Spleen (tissue), 7 donors: ENCODE data around the gene NBAS.

Experiments used
- POLR2A ChIP-seq, 3 donors: fragments of 450-650 bp; IDR thresholded peaks; one replicate each; pipeline ENCODE4 v1.5.1; 2017; ENCODE audit warnings: antibody characterized with exemption in 3 of 3, mild to moderate bottlenecking in 1 of 3
- TF ChIP-seq, protein P1 (sequence below), 11 experiments: fragments of 200-600 bp in 7 of 11; fragments of 450-650 bp in 4 of 11; sonication (generic) in 4 of 11; IDR thresholded peaks in 8 of 11; conservative IDR thresholded peaks in 3 of 11; 1 replicate in 7 of 11; 2 replicates in 4 of 11; pipeline versions ENCODE4 v1.4.0 to v1.8.0; 2016 to 2021; ENCODE audit warnings: antibody characterized with exemption in 11 of 11, inconsistent platforms in 4 of 11, mild to moderate bottlenecking in 1 of 11
- donor health status: DM: no; HTN: no; CAD: no; lungs with moderate emphysema.
- donor health status: DM: no; HTN: no; CAD: no.
- donor health status: DM: no; HTN: no; CAD: no.

DNA sequence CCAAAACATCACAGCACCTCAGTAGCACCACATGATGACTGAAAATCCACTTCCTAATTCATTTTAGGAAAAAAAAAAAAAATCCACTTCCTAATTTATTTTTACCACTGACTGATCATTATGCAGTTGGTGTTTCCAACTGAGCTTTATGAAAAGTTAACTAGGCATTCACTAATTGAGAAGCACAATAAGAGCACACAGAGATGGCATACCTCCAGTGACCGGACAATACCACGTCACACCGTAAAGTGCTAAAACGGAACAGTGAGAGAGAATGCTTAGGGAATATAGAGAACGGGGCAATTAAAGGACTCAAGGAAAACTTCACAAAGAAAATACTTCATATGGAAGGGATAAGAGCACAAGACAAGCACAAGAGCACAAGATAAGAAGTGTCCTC is 212.5 kb downstream of the NBAS start:
- no peak for TF ChIP-seq POLR2A (IDR thresholded peaks at IDR 0.05)
- TF ChIP-seq, protein P1, sequence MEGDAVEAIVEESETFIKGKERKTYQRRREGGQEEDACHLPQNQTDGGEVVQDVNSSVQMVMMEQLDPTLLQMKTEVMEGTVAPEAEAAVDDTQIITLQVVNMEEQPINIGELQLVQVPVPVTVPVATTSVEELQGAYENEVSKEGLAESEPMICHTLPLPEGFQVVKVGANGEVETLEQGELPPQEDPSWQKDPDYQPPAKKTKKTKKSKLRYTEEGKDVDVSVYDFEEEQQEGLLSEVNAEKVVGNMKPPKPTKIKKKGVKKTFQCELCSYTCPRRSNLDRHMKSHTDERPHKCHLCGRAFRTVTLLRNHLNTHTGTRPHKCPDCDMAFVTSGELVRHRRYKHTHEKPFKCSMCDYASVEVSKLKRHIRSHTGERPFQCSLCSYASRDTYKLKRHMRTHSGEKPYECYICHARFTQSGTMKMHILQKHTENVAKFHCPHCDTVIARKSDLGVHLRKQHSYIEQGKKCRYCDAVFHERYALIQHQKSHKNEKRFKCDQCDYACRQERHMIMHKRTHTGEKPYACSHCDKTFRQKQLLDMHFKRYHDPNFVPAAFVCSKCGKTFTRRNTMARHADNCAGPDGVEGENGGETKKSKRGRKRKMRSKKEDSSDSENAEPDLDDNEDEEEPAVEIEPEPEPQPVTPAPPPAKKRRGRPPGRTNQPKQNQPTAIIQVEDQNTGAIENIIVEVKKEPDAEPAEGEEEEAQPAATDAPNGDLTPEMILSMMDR (IDR thresholded peaks at IDR 0.05 in 8 of 11, conservative IDR thresholded peaks at IDR 0.05 in 3 of 11): no peak
